Stimulated activated CD4-positive, alpha-beta T cell treated with anti-CD3 and anti-CD28 coated beads, TNF-alpha, amount 100 ng/mL, for 1 hour (primary cell): ENCODE data around the gene CNST.
"Not testable (repeated sequence)": the region's sequence is repeated elsewhere in the genome, so short reads cannot be mapped to it uniquely, and the experiment has no call there.

Source experiments
- DNase-seq, 3 donors: peaks; one replicate each; pipeline ENCODE4 v3.0.0-alpha.2; 2020; ENCODE audit warnings: low read depth in 3 of 3, low spot score in 1 of 3

The CNST gene

DNA sequence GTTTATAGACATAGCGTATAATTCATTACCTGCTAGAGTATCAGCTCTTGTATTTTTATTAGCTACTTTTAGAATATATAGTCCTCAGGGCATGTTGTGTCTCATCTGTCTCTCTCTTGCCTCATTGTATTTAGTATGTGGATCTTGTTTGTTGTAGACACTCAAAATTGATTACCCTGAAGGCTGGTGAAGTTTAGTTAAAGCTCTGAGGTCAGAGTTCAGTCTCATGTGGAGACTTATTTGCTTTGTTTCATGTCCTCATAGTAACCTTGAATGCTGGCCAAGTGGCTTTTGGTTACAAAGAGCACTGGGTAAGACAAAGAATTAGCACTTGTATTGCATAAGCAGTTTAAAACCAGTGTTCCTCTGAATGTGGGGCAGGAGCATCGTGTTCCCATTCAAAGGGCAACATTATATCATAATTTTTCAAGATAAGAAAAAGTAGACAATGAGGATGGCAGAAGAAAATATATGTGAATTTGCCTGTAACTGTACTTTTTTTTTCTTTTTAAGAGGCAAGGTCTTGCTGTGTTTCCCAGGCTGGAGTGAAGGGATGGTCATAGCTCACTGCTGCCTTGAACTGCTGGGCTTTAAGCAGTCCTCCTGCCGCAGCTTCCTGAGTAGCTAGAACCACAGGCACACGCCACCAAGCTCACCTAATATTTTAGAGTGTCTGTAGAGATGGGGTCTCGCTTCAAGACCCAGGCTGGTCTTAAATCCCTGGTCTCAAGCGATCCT is 17.4 kb downstream of the CNST start:
- DNase-seq: no peak

DNA sequence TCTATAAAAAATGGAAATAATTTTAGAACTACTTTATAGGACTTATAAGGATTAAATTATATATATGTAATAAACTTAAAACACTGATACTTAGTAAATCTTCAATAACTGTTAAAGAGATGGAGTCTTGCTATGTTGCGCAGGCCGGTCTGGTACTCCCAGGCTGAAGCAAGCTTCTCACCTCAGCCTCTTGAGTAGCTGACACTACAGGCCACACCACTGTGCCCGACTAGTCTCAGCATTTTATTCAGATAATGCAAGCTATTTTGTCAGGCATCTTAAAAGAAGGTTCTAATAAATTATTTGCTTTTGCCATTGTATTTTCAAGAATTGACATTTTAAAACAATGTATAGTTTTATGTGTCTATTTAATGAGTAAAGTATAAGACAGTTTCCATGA is 20.8 kb downstream of the CNST start:
- DNase-seq: no peak

DNA sequence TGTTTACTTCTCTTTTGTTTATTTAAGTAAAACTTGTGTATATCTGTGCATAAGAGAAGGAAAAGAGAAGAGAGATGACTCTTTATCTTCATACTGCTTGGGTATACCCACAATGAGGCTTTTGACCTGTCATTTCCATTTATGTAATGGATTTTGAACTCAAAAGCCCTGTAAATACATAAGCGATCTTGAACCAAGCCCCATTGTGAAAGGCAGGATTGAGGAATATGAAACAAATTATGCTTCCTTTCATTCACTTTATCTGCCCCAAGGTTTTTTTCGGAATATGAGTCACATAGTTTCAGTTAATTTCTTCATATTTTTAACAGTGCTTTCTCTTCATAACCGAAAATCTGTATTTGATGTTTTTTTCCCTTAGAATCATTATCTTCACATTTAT is 21.4 kb downstream of the CNST start:
- no peak for DNase-seq

DNA sequence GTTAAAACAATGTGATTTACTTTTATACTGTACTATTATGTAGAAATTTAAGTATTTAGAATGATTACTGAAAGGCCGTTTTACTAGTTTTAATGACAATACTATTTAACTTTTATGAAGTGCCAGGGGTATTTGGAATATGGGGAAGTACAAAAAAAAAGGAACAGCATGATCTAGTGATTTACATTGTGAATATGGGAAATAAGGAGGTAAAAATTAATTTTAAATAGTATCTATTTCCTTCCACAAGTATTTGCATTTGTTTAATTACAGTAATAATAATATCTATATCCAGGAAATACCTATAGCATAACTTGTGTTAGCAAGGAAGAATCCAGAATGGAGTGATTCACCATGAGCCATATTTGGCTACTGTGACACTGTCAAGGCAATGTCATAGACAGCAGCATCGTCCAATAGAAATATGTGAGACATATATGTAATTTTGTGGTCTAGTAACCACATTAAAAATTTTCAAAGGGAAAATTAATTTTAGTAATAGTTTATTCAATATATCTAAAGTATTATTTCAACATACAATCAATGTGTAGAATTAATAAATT is 22.0 kb downstream of the CNST start:
- DNase-seq: no peak

DNA sequence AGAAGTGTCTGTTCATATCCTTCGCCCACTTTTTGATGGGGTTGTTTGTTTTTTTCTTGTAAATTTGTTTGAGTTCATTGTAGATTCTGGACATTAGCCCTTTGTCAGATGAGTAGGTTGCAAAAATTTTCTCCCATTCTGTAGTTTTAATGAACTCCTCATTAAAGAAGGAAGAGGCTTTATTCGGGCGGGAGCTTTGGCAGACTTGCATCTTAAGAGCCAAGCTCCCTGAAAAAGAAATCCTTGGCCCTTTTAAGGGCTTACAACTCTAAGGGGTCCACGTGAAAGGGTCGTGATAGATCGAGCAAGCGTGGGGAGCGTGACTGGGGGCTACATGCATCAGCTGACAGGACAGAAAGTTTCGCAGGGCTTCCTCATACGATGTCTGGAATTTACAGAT is 23.7 kb downstream of the CNST start:
- not testable (repeated sequence) for DNase-seq

DNA sequence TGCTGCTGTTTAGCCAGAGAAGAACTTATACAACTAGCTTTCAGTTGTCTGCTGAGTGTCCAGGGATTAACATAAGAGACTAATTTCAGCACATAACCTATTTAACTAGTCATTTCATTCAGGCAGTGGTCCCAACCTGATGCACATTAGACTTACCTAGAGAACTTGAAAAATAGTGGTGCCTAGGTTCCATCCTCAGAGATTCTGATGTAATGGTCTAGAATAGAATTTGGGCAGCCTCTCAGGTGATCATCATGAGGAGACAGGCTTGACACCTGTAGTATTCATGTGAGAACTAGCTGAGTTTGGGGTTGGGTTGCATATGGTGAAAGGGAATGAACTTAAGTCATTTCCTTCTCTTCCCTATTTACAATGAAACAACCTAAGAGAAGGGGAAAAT is 24.8 kb downstream of the CNST start:
- no peak for DNase-seq

DNA sequence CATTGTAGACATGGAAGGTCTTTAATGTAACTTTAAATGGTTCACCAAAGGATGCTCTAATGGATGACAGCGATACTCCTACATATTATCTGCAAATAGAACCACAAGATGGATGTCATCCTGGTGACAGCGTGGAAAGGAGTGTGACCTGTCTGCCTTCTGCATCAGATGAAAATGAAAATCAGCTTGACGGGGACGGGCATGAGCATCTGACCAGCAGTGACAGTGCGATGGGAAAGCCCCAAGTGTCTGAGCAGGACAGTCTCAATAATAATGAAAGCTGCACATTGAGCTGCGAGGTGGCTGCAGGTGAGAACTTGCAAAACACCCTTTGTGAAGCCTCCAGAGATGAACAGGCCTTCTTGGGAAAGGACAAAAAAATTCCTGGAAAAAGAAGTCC is 25.2 kb downstream of the CNST start:
- DNase-seq: no peak

DNA sequence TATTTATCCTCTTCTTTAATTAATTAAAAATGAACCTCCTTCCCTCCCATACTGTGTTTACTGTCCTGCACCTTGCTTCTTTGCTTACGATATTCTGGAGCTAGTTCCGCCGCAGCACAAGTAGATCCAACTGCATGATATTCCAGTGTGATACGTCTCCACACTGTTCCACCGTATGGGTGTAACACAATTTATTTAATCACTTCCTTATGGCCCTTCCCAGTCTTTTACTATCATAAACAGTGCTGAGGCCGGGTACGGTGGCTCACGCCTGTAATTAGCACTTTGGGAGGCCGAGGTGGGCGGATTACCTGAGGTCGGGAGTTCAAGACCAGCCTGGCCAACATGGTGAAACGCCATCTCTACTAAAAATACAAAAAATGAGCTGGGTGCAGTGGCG is 25.7 kb downstream of the CNST start:
- no peak for DNase-seq

DNA sequence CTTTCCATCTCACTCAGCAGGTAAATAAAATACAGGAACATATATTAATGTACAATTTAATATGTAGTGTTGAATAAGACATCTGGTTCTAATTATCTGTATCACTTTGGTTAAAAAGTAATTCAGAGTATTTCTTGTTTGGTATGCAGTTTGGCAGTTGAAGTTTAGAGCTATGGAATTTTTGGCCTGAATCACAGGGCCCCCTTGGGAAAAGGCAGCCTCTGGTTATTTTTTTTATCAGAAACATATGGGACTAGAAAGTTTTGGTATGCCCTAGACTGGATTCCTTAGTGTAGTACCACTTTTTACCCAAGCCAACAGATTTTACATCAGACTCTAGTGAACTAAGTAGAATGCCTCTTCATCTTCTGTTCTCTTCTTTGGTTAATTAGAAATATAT is 26.4 kb downstream of the CNST start:
- DNase-seq: no peak

DNA sequence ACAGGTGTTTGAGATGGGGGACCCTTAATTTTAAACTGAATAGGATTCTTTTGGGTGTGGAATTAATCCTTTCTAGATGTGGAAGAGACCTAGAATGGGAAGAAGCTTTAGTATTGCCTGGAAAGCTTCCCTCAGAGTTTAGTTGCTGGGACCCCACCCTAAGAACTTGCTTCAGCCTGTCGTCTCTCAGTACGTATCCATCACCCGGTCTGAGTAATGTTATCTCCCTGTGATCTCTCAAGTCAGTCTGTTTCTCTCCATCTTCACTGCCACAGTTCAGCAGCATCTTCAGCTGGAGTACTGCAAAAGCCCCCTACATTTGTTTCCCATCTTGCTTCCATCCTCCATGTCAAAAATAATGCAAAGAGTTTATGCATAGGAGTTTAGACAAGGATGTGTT is 28.9 kb downstream of the CNST start:
- DNase-seq: no peak

DNA sequence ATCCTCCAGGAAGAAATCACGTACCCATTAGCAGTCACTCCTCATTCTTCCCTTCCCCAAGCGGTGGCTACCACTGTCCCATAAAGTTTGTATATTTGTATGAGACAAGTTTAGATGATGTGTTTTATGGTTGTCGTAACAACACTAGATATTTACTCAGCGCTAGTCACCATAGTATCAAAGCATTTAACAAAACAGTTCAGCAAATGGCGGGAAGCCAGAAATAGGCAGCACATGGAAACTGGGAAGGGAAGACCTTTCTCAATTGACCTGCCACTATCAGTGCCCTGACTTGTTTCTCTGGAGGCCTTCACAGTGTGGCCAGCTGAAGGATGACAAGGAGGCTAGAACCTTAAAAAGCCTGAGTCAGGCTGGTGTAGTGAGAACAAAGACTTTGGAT is 31.1 kb downstream of the CNST start:
- no peak for DNase-seq

DNA sequence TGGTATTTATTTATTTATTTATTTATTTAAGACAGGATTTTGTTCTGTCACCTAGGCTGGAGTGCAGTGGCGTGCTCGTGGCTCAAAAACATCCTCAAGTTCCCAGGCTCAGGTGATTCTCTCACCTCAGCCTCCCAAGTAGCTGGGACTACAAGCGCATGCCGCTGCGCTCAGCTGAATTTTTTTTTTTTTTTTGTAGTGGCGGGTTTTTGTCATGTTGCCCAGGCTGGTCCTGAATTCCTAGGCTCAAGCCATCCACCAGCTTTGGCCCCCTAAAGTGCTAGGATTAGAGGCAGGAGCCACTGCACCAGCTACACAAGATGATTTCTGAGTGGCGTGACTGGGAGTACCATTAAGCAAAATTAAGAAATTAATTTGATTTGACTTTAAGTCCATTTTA is 31.7 kb downstream of the CNST start:
- DNase-seq: no peak

DNA sequence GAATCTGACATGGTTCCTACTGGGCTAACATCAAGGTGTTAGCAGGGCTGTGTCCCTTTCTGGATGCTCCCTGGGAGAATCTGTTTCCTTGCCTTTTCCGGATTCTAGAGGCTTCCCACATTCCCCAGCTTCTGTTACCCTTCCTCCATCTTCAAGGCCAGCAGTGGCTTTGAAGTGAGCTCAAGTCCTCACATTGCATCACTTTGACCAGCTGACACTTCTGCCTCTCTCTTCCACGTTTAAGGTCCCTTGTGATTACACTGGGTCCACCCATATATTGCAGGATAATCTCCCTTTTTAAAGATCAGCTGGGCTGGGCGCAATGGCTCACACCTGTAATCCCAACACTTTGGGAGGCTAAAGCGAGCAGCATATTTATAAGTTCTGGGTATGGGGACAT is 33.1 kb downstream of the CNST start:
- no peak for DNase-seq

DNA sequence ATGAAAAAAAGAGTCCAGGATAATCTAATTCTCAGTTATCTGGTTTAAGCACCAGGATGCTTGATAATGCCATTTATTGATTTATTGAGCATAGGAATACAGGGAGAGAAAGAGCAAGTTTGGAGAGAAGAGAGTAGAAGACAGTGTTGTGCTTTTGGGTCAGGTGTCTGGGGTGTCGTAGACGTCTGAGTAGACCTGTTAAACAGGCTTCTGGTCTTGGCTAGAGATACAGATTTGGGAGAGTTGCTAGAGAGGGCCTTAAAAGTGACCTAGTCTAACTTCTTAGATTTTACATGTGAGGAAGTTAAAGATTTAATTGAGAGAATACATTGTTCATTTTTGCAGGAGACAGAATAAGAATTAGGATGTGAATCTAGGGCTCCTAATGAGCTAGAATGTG is 34.3 kb downstream of the CNST start:
- no peak for DNase-seq

DNA sequence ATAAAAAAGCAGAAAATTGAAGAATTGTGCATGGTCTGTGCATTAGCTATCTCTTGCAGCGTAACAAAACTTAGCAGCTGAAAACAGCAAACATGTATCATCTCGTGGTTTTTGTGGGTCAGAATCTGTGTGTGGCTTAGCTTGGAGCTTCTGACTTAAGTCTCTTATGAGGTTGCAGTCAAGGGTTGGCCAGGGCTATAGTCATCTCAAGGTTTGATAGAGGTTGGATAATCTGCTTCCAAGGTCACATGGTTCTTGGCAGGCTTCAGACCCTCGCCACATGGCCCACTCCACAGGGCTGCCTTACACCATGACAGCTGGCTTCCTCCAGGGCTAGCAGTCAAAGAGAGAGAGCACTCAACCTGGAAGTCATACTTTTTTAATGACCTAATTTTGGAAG is 35.9 kb downstream of the CNST start:
- DNase-seq: no peak

DNA sequence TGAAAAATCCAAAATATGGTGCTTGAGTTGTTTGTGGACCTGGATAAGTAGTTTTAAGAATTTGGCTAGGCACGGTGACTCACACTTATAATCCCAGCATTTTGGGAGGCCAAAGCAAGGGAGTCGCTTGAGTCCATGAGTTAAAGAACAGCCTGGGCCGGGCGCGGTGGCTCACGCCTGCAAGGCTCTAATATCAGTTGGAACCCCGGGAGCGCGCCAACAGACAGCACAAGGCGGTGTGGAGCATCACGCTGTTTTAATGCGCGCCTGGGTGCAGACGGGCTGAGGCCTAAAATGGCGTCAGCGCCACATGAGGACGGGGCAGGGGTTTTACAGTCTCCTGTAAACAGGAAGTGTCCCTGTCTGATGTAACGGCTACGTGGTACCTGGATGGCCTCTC is 39.0 kb downstream of the CNST start:
- not testable (repeated sequence) for DNase-seq

DNA sequence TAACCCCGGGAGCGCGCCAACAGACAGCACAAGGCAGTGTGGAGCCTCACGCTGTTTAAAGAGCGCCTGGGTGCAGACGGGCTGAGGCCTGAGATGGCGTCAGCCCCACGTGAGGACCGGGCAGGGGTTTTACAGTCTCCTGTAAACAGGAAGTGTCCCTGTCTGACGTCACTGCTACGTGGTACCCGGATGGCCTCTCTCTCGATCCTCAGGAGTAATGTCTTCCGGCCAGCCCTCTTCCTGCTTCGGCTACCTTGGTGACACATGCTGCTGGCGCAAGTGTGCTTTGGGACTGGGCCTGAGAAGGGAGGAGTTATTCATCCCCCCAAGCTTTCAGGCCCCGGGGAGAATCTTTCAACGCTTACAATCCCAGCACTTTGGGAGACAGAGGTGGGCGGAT is 41.2 kb downstream of the CNST start:
- no peak for DNase-seq

DNA sequence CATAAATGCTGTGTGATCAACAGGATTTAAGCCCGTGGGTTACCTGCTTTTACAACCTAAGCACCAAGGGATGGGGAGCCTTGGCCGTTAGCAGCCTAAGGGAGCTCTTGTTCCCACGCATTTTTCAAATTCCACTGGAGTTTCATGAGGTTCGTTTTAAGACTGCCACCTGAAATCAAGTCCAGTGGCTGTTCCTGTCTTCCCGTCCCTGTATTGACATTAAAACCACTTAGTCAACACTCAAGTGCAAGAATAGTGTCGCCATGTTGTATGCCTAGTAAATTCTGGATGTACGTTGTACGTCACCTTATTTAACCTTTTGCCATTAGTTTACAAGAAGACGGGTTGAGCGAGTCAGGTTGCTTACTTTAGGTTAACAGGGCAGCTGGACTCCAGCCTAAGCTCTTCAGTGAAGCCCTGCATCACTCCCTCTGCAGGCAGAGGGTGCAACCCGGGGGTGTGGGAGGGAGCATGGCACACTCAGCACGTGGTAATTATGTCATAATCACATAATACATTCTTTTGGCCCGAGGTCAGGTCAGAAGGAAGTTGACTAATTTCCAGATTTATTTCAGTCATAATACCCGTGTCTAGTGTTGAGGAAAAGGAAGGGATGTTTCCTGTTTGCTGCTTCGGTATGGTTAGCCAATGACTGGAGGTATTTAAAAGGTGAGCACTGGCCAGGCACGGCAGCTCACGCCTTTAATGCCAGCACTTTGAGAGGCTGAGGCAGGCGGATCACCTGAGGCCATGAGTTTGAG is 42.5 kb downstream of the CNST start:
- DNase-seq: no peak

DNA sequence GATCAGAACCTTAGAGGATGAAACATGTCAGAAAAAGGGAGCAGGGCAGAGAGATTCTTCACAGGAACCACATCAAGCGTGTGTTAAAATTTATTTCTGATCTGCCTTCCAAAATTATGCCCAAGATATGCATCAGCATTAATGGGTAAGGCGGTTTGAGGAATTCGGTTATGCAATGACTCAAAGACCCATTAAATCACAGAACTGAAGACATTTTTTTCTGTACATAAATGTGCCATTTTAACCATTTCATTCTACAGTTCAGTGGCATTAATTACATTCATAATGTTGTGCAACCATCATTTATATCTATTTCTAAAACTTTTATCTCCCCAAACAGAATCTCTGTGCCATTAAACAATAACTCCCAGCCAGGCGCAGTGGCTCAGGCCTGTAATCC is 43.4 kb downstream of the CNST start:
- DNase-seq: no peak

DNA sequence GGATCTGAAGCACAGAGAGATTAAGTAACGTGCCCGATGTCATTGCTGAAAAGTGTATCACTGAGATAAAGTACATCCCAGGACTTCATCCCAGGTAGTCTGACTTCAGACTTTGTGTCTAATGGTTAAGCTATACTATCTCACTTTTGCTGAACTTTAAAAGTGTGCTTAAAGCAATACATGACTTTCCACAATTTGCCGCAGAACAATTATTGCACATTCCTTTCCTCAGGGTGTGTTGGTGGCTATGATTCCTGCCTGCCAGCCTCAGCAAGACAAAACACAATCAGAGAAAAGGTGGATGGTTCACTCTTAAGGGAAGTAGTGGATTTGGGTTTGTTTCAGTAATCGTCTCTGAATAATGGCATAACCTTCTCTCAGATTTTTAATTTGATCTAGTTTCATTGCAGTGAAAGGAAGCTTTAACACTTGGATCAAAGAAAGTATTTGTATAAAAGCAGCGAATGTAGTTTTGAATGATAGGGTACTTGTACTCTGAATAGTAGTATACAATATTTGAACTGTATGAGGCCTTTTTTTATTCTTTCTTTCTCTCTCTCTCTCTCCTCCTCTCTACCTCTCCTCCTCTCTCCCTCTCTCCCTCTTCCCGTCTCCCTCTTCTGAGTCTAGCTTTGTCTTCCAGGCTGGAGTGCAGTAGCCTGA is 47.0 kb downstream of the CNST start:
- DNase-seq: no peak

DNA sequence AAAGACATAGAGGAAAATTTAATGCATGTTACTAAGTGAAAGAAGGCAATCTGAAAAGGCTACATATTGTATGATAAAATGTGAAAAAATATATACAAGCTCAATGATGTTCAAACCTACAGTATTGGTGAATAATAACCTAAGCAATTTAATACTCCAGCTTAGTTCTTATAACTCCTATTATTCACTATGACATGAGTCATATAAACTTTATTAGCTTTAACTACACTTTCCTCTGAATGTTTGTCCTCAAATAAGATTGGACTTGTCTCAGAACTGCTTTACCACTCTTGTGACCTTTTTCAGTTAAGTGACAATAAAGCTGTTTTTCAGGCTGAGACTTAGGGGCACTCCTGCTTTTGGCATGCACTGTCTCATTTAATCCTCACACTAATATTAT is 50.9 kb downstream of the CNST start:
- DNase-seq: no peak

DNA sequence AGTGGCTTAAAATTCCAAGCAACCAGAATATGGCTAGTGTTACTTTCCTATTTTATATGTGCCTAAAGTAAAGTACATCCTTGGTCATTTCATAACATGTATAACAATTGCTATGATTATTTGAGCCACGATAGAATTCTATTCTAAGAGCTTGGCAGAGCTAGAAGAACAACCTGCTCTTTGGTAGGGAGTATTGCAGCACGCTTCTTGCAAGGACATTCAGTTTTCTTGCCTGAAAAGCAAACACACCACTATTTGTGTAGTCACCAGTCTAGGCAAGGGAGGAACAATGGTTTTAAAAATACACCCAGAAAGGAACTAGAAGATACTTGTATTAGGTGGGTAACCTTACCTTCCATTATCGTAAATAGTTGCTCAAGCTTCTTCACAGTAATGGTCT is 51.5 kb downstream of the CNST start:
- no peak for DNase-seq
